Panc1 (cell line): Measurements from ENCODE around the gene RFT1. TPM values are rescaled to one million over a fixed set of nuclear protein-coding genes. Genes with fewer than 3 reads are reported as not detected.

ENCODE experiments used
- ATAC-seq: fragments of 200-7000 bp; cut with Tn5 transposase; 2 replicates; pipeline ENCODE4 v1.9.1; 2020; ENCODE audit warnings: mild to moderate bottlenecking, moderate library complexity
- BruUV-seq: library from RNA; stranded (reverse); fragments of 400-500 nt; replicated peaks from 2 replicates; lab custom pipeline; 2021; lab: Mats Ljungman, UMichigan
- CTCF ChIA-PET: fragments of 300-600 bp; sonication (Branson Sonifier 250); formaldehyde crosslinking; loops from one replicate; lab custom pipeline; 2022; ENCODE audit warnings: antibody characterized with exemption; lab: Charles Lee
- POLR2A ChIA-PET: fragments of 300-600 bp; sonication (Branson Sonifier 250); formaldehyde crosslinking; loops from one replicate; lab custom pipeline; 2022; ENCODE audit warnings: antibody characterized with exemption; lab: Charles Lee
- DNase-seq: peaks from one replicate; pipeline ENCODE4 v3.0.0-alpha.2; 2010; ENCODE audit warnings: low read depth, low spot score
- H3K27ac ChIP-seq: 2 replicates; pipeline ENCODE4 v1.5.1; 2011; ENCODE audit warnings: mild to moderate bottlenecking, low read length, inconsistent platforms
- H3K27me3 ChIP-seq: fragments of 200-500 bp; sonication (Bioruptor generic); 2 replicates; pipeline ENCODE4 v1.6.0; 2014; ENCODE audit warnings: low read length, inconsistent platforms; ENCODE audit not compliant: control insufficient read depth, insufficient read depth
- H3K36me3 ChIP-seq: fragments of 200-500 bp; sonication (Bioruptor generic); 2 replicates; pipeline ENCODE4 v1.5.1; 2014; ENCODE audit warnings: inconsistent platforms, mild to moderate bottlenecking, low read length, moderate library complexity; ENCODE audit not compliant: control insufficient read depth, insufficient read depth
- H3K4me1 ChIP-seq: 2 replicates; pipeline ENCODE4 v1.5.1; 2011; ENCODE audit warnings: inconsistent platforms, mild to moderate bottlenecking, low read length, moderate library complexity; ENCODE audit not compliant: control insufficient read depth, insufficient read depth
- H3K4me3 ChIP-seq, 2 experiments: 2 replicates each; pipeline ENCODE4 v1.5.1; 2011 to 2012; ENCODE audit warnings: low read depth in 2 of 2, low read length in 2 of 2, mild to moderate bottlenecking in 2 of 2, inconsistent platforms in 1 of 2, moderate library complexity in 1 of 2
- H3K9me3 ChIP-seq: fragments of 200-500 bp; sonication (Bioruptor generic); 2 replicates; pipeline ENCODE4 v1.5.1; 2014; ENCODE audit warnings: low read depth, mild to moderate bottlenecking, inconsistent platforms, low read length, moderate library complexity; ENCODE audit not compliant: control insufficient read depth, insufficient read depth
- POLR2AphosphoS5 ChIP-seq: IDR thresholded peaks from 2 replicates; pipeline ENCODE4 v1.6.1; 2012; ENCODE audit warnings: mild to moderate bottlenecking, low read depth, low read length, moderate library complexity
- SIN3A ChIP-seq: IDR thresholded peaks from 2 replicates; pipeline ENCODE4 v1.6.1; 2012; ENCODE audit warnings: low read depth, mild to moderate bottlenecking, low read length, moderate library complexity, borderline replicate concordance; ENCODE audit not compliant: insufficient read depth
- TCF7L2 ChIP-seq: IDR thresholded peaks from 2 replicates; pipeline ENCODE4 v1.6.1; 2011; ENCODE audit warnings: mild to moderate bottlenecking, low read depth, low read length, inconsistent platforms
- in situ Hi-C: cut with HindIII; loops from 2 replicates; pipeline ENCODE4 v1.10.0; 2016; ENCODE audit warnings: low sequenced_read_pairs, low pct_unique_long_range_greater_than_20kb
- intact Hi-C: fragments of 100-400 bp; cut with micrococcal nuclease; formaldehyde crosslinking; loops from one replicate; pipeline ENCODE4 v1.10.0; 2022; ENCODE audit not compliant: unreplicated experiment
- total RNA-seq: library from RNA; stranded (reverse); gene quantifications from one replicate; pipeline ENCODE4 v1.2.1, GENCODE V29; 2021; ENCODE audit not compliant: unreplicated experiment
- TF ChIP-seq, protein P1 (sequence below): fragments of 450-650 bp; IDR thresholded peaks from 2 replicates; pipeline ENCODE4 v1.5.1; 2017; ENCODE audit warnings: mild to moderate bottlenecking
- TF ChIP-seq, protein P2 (sequence below), 2 experiments: IDR thresholded peaks; 2 replicates each; pipeline ENCODE4 v1.6.1; 2011 to 2012; ENCODE audit warnings: low read depth in 2 of 2, control low read depth in 1 of 2, low read length in 1 of 2, mild to moderate bottlenecking in 1 of 2, moderate library complexity in 1 of 2; ENCODE audit not compliant: insufficient read depth in 1 of 2

Gene RFT1
- total RNA-seq, 1 experiment from 2014 or later, result 21.0 TPM

DNA sequence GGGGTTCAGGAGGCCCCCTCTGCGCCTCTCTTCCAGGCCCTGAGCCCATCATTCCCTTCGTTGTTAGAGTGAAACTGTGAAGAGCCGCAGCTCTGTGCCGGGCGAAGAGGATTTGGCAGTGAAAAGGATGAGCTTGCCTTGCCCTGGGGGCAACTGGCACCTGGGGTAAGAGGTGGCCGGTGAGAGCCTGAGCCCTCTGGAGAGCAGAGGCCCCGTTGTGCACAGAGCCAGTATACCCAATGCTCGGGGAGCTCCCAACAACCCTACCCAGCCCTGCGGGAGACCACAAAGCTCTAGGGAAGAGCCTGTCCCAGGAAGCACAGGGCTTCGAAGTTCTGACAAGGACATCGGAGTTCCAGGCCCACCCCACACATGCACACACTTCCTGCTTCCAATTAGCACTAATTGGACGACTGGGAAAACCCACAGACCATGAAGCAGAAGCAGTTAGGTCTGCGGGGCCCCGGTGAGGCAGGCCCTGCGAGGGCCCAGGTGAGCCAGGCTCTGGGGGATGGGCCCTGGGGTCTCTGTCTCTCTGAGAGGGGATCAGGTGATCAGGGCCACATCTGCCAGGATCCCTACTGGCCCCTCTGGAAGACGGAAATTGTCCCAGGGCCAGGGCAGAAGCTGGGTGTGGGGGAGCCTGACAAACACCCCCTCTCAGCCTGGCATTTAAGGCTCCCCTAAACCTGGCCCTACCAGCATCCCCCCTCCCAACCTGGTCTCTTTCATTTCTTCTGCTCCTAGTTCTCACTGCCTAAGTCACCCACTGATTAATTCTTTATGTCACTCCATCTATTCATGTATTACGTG is 56.5 kb downstream of the RFT1 start:
- TF ChIP-seq SIN3A (no peak), POLR2AphosphoS5 (no peak; the same call in 1 of the 2 replicates), TCF7L2 (no peak)
- TF ChIP-seq, protein P1, sequence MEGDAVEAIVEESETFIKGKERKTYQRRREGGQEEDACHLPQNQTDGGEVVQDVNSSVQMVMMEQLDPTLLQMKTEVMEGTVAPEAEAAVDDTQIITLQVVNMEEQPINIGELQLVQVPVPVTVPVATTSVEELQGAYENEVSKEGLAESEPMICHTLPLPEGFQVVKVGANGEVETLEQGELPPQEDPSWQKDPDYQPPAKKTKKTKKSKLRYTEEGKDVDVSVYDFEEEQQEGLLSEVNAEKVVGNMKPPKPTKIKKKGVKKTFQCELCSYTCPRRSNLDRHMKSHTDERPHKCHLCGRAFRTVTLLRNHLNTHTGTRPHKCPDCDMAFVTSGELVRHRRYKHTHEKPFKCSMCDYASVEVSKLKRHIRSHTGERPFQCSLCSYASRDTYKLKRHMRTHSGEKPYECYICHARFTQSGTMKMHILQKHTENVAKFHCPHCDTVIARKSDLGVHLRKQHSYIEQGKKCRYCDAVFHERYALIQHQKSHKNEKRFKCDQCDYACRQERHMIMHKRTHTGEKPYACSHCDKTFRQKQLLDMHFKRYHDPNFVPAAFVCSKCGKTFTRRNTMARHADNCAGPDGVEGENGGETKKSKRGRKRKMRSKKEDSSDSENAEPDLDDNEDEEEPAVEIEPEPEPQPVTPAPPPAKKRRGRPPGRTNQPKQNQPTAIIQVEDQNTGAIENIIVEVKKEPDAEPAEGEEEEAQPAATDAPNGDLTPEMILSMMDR, result no peak
- TF ChIP-seq, protein P2, sequence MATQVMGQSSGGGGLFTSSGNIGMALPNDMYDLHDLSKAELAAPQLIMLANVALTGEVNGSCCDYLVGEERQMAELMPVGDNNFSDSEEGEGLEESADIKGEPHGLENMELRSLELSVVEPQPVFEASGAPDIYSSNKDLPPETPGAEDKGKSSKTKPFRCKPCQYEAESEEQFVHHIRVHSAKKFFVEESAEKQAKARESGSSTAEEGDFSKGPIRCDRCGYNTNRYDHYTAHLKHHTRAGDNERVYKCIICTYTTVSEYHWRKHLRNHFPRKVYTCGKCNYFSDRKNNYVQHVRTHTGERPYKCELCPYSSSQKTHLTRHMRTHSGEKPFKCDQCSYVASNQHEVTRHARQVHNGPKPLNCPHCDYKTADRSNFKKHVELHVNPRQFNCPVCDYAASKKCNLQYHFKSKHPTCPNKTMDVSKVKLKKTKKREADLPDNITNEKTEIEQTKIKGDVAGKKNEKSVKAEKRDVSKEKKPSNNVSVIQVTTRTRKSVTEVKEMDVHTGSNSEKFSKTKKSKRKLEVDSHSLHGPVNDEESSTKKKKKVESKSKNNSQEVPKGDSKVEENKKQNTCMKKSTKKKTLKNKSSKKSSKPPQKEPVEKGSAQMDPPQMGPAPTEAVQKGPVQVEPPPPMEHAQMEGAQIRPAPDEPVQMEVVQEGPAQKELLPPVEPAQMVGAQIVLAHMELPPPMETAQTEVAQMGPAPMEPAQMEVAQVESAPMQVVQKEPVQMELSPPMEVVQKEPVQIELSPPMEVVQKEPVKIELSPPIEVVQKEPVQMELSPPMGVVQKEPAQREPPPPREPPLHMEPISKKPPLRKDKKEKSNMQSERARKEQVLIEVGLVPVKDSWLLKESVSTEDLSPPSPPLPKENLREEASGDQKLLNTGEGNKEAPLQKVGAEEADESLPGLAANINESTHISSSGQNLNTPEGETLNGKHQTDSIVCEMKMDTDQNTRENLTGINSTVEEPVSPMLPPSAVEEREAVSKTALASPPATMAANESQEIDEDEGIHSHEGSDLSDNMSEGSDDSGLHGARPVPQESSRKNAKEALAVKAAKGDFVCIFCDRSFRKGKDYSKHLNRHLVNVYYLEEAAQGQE (IDR thresholded peaks at IDR 0.05; ENCODE audit: insufficient read depth in 1 of 2, low read depth in 2 of 2, low read length in 1 of 2), result no peak
- Histone ChIP-seq H3K4me3 (peak overlapping the region; percentile 56 to 72), H3K36me3 (no peaks in the 10 kb centered on the region), H3K27me3 (no peaks in the 10 kb centered on the region), H3K4me1 (peaks cover 3% of the 10 kb centered on the region), H3K9me3 (no peaks in the 10 kb centered on the region), H3K27ac (peak overlapping the region; percentile 72; the same call in 1 of the 2 replicates)
- no peak for ATAC-seq
- POLR2A ChIA-PET, result no interaction called here
- intact Hi-C loops, result loop anchor here (2.0 kb wide), 1 partner anchor 223 kb away; no protein-coding TSS in a partner anchor
- no TSS peak for BruUV-seq
- in situ Hi-C loops, result no loop called here
- no peak for DNase-seq
- CTCF ChIA-PET, result interaction anchor here (0.6 kb wide), 1 partner anchor 23 kb away, joined by 10 read pairs; no protein-coding TSS in a partner anchor

DNA sequence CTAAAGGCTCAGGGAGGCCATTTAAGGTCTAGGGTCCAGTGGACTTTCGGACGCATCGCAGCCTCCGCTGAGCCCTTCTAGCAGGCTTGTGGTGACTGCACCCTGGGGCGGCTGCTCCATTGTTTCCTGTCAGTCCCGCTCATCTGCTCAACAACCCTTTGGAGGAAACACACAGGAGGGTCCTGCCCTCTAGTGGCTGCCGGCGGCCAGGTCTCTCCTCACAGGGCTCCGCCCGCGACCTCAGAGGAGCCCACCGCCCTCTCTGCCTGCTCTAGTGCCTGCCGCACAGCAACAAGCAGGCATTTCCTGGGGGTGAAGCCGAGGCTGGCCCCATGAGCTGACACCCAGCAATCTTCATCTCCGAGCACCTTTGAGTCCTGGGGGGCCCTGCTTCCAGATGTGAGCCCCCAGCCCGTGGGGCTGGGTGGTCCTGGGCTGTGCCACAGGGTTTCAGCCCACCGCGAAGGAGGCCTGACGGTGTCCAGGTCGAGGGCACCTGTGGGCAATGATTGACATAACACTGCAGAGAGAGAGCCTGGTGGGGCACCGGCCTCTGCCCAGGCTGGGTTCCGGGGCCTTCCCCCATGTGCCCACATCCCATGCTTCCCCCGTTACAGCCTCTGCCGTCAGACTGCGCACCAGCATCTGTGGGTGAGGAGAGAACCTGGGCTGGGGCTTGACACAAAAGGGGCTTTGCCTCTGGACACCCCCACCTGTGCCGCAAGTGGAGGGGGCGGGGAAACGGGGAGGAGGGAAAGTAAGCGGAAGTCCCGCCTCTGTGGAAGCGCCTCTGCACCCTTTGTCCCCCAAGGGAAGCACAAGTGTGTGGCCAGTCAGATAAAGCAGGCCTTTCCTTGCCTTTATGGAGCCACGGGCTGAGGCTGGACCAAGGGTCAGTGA is 57.3 kb downstream of the RFT1 start:
- ChIA-PET POLR2A (no interaction called here), CTCF (no interaction called here)
- in situ Hi-C loops (no loop called here), intact Hi-C loops (loop anchor here (2.0 kb wide), 1 partner anchor 222 kb away; no protein-coding TSS in a partner anchor)
- peak; percentile 93 for ATAC-seq
- Histone ChIP-seq H3K36me3 (no peaks in the 10 kb centered on the region), H3K27me3 (no peaks in the 10 kb centered on the region), H3K9me3 (no peaks in the 10 kb centered on the region), H3K27ac (peak overlapping the region; percentile 72; the same call in 1 of the 2 replicates), H3K4me3 (peak overlapping the region; percentile 56 to 72), H3K4me1 (peaks cover 3% of the 10 kb centered on the region)
- no TSS peak for BruUV-seq
- peak; percentile 32 for DNase-seq
- TF ChIP-seq TCF7L2 (no peak), POLR2AphosphoS5 (peak; percentile 35; the same call in 1 of the 2 replicates), SIN3A (no peak)
- TF ChIP-seq, protein P2 (IDR thresholded peaks at IDR 0.05; ENCODE audit: insufficient read depth in 1 of 2, low read depth in 2 of 2, low read length in 1 of 2), result no peak
- TF ChIP-seq, protein P1, result peak; percentile 92
